A673 (cell line): ENCODE measurements around the gene KIAA0040. TPM values are rescaled to one million over a fixed set of nuclear protein-coding genes. Genes with fewer than 3 reads are reported as not detected.

ENCODE experiments used
- BruUV-seq: library from RNA; stranded (reverse); fragments of 400-500 nt; replicated peaks from 2 replicates; lab custom pipeline; 2021; lab: Mats Ljungman, UMichigan
- CTCF ChIA-PET: fragments of 300-600 bp; sonication (Branson Sonifier 250); formaldehyde crosslinking; loops from one replicate; lab custom pipeline; 2022; ENCODE audit warnings: antibody characterized with exemption; lab: Charles Lee
- POLR2A ChIA-PET: fragments of 300-600 bp; sonication (Branson Sonifier 250); formaldehyde crosslinking; loops from one replicate; lab custom pipeline; 2022; ENCODE audit warnings: antibody characterized with exemption; ENCODE audit not compliant: low non-redundant PET; lab: Charles Lee
- DNase-seq: peaks from one replicate; pipeline ENCODE4 v3.0.0-alpha.2; 2015; ENCODE audit warnings: low spot score
- H3K27ac ChIP-seq: fragments of 200-600 bp; sonication (generic); 2 replicates; pipeline ENCODE4 v1.5.1; 2016; ENCODE audit warnings: mixed run types, low read depth, mild to moderate bottlenecking, mixed read lengths, antibody characterized with exemption, low read length; ENCODE audit not compliant: poor library complexity, severe bottlenecking
- H3K27me3 ChIP-seq: fragments of 200-600 bp; sonication (generic); replicated peaks from 2 replicates; pipeline ENCODE4 v1.6.1; 2017; ENCODE audit warnings: mixed run types, low read depth, mild to moderate bottlenecking, mixed read lengths, antibody characterized with exemption, low read length; ENCODE audit not compliant: insufficient read depth, poor library complexity
- H3K36me3 ChIP-seq: fragments of 200-600 bp; sonication (generic); 2 replicates; pipeline ENCODE4 v1.6.1; 2016; ENCODE audit warnings: mixed run types, mild to moderate bottlenecking, mixed read lengths, antibody characterized with exemption, low read length; ENCODE audit not compliant: insufficient read depth, poor library complexity, severe bottlenecking
- H3K4me1 ChIP-seq: fragments of 200-600 bp; sonication (generic); 2 replicates; pipeline ENCODE4 v1.6.1; 2017; ENCODE audit warnings: mixed run types, mild to moderate bottlenecking, mixed read lengths, antibody characterized with exemption, low read length; ENCODE audit not compliant: insufficient read depth, poor library complexity, severe bottlenecking
- H3K4me3 ChIP-seq: fragments of 200-600 bp; sonication (generic); 2 replicates; pipeline ENCODE4 v1.5.1; 2016; ENCODE audit warnings: low read depth, mixed run types, mild to moderate bottlenecking, mixed read lengths, low read length; ENCODE audit not compliant: poor library complexity, severe bottlenecking
- H3K9me3 ChIP-seq: fragments of 200-600 bp; sonication (generic); 2 replicates; pipeline ENCODE4 v1.6.1; 2016; ENCODE audit warnings: mixed run types, low read depth, mild to moderate bottlenecking, mixed read lengths, antibody characterized with exemption, low read length; ENCODE audit not compliant: poor library complexity, severe bottlenecking
- CTCF ChIP-seq: fragments of 300-800, 200-600 bp; sonication (generic); conservative IDR thresholded peaks from 2 replicates; pipeline ENCODE4 v1.5.1; 2017; ENCODE audit warnings: low read depth, mild to moderate bottlenecking, antibody characterized with exemption, low read length, moderate library complexity, mixed read lengths
- EZH2 ChIP-seq: fragments of 200-600 bp; sonication (generic); IDR thresholded peaks from 2 replicates; pipeline ENCODE4 v1.6.1; 2017; ENCODE audit warnings: borderline replicate concordance, low read depth, mild to moderate bottlenecking, mixed read lengths, antibody characterized with exemption, low read length; ENCODE audit not compliant: poor library complexity, severe bottlenecking
- intact Hi-C: fragments of 100-400 bp; cut with micrococcal nuclease; formaldehyde crosslinking; loops from one replicate; pipeline ENCODE4 v1.10.0; 2022; ENCODE audit not compliant: unreplicated experiment
- total RNA-seq: library from RNA; stranded (reverse); gene quantifications from 2 replicates; pipeline ENCODE4 v1.2.3, GENCODE V29; 2021

Gene KIAA0040
- total RNA-seq, 1 experiment from 2014 or later, result not detected

GRCh38 chr1:175191659-175192058 is 917 bp downstream of the KIAA0040 start:
- Histone ChIP-seq H3K36me3 (no peaks in the 10 kb centered on the region), H3K27me3 (peaks cover 51% of the 10 kb centered on the region), H3K9me3 (no peaks in the 10 kb centered on the region), H3K27ac (no peak overlapping the region), H3K4me1 (no peaks in the 10 kb centered on the region), H3K4me3 (peak overlapping the region; percentile 37)
- TF ChIP-seq EZH2 (no peak), CTCF (no peak)
- DNase-seq, result no peak
- ChIA-PET POLR2A (no interaction called here), CTCF (interaction anchor here (1.1 kb wide), 1 partner anchor 40 kb away, joined by 4 read pairs; no protein-coding TSS in a partner anchor)
- BruUV-seq, result no TSS peak
- intact Hi-C loops, result no loop called here

- intact Hi-C loops, result no loop called here
- H3K36me3 ChIP-seq, result no peaks in the 10 kb centered on the region
Observed at GRCh38 chr1:175188936-175189335, 3.6 kb downstream of the KIAA0040 start.

GRCh38 chr1:175186433-175187160 is 6.0 kb downstream of the KIAA0040 start:
- Histone ChIP-seq H3K27me3 (peaks cover 24% of the 10 kb centered on the region), H3K27ac (no peak overlapping the region), H3K4me3 (no peak overlapping the region), H3K36me3 (no peaks in the 10 kb centered on the region), H3K9me3 (no peaks in the 10 kb centered on the region), H3K4me1 (no peaks in the 10 kb centered on the region)
- no peak for DNase-seq
- TF ChIP-seq CTCF, result no peak
- intact Hi-C loops, result no loop called here
- BruUV-seq, result no TSS peak
- POLR2A ChIA-PET, result no interaction called here
- CTCF ChIA-PET, result no interaction called here

More at GRCh38 chr1:175188936-175189335, 3.6 kb downstream of the KIAA0040 start:
- peaks cover 45% of the 10 kb centered on the region for H3K27me3 ChIP-seq
- ChIA-PET CTCF (no interaction called here), POLR2A (no interaction called here)
- no peak for TF ChIP-seq CTCF
- no peak for TF ChIP-seq EZH2
- H3K4me3 ChIP-seq, result no peak overlapping the region
- H3K9me3 ChIP-seq, result no peaks in the 10 kb centered on the region
- no peaks in the 10 kb centered on the region for H3K4me1 ChIP-seq
- no TSS peak for BruUV-seq
- no peak overlapping the region for H3K27ac ChIP-seq
- no peak for DNase-seq
